IPS DF 19.7 (cell line): Measurements from ENCODE around the gene AKAP13.

Experiments used
- DNase-seq: peaks from one replicate; pipeline ENCODE4 v3.0.0-alpha.2; 2013; ENCODE audit warnings: low read depth, low spot score

The AKAP13 gene

GRCh38 chr15:85700767-85701166 lies 320.4 kb downstream of the AKAP13 start:
- no peak for DNase-seq

GRCh38 chr15:85702321-85703101 lies 322.1 kb downstream of the AKAP13 start:
- DNase-seq = no peak

GRCh38 chr15:85704066-85704465 lies 323.7 kb downstream of the AKAP13 start:
- DNase-seq = no peak

GRCh38 chr15:85704720-85705429 lies 324.5 kb downstream of the AKAP13 start:
- DNase-seq = no peak

GRCh38 chr15:85706779-85707518 lies 326.5 kb downstream of the AKAP13 start:
- DNase-seq = no peak

GRCh38 chr15:85707519-85708338 lies 327.3 kb downstream of the AKAP13 start:
- DNase-seq = no peak

GRCh38 chr15:85708402-85708941 lies 328.1 kb downstream of the AKAP13 start:
- DNase-seq = no peak

GRCh38 chr15:85709250-85709649 lies 328.8 kb downstream of the AKAP13 start:
- no peak for DNase-seq

GRCh38 chr15:85710340-85710842 lies 330.0 kb downstream of the AKAP13 start:
- DNase-seq = no peak

GRCh38 chr15:85711580-85712192 lies 331.3 kb downstream of the AKAP13 start:
- no peak for DNase-seq

GRCh38 chr15:85716261-85716660 lies 335.9 kb downstream of the AKAP13 start:
- no peak for DNase-seq

- DNase-seq = no peak
Measured at GRCh38 chr15:85717212-85717611, 336.8 kb downstream of the AKAP13 start.

GRCh38 chr15:85718271-85718971 lies 338.0 kb downstream of the AKAP13 start:
- no peak for DNase-seq

- DNase-seq = no peak
Measured at GRCh38 chr15:85718981-85719380, 338.6 kb downstream of the AKAP13 start.

- DNase-seq = no peak
Measured at GRCh38 chr15:85722374-85723152, 342.2 kb downstream of the AKAP13 start.

GRCh38 chr15:85723960-85724945 lies 343.9 kb downstream of the AKAP13 start:
- no peak for DNase-seq

- no peak for DNase-seq
Measured at GRCh38 chr15:85725019-85725418, 344.6 kb downstream of the AKAP13 start.

GRCh38 chr15:85725564-85725963 lies 345.2 kb downstream of the AKAP13 start:
- no peak for DNase-seq
